H9 (cell line): ENCODE measurements around the gene PRKAG1. TPM values are rescaled to one million over a fixed set of nuclear protein-coding genes. Genes with fewer than 3 reads are reported as not detected.

ENCODE experiments used
- DNase-seq: peaks from one replicate; pipeline ENCODE4 v3.0.0-alpha.2; 2017
- H2AFZ ChIP-seq: one replicate; pipeline ENCODE4 v1.6.1; 2013; ENCODE audit warnings: mild to moderate bottlenecking, low read length, control low read depth, moderate library complexity
- H2AK5ac ChIP-seq: 2 replicates; pipeline ENCODE4 v1.6.1; 2013; ENCODE audit warnings: low read length, control low read depth, mixed read lengths; ENCODE audit not compliant: insufficient read length
- H2BK120ac ChIP-seq: one replicate; pipeline ENCODE4 v1.6.1; 2013; ENCODE audit warnings: low read depth, mild to moderate bottlenecking, low read length, control low read depth, inconsistent platforms; ENCODE audit not compliant: poor library complexity, severe bottlenecking
- H2BK12ac ChIP-seq: 2 replicates; pipeline ENCODE4 v1.6.1; 2013; ENCODE audit warnings: low read length, control low read depth, mixed read lengths, low read depth; ENCODE audit not compliant: insufficient read length
- H2BK15ac ChIP-seq: 2 replicates; pipeline ENCODE4 v1.6.1; 2013; ENCODE audit warnings: low read depth, low read length, control low read depth
- H2BK20ac ChIP-seq: one replicate; pipeline ENCODE4 v1.6.1; 2013; ENCODE audit warnings: low read depth, mild to moderate bottlenecking, low read length, control low read depth, inconsistent platforms; ENCODE audit not compliant: poor library complexity, severe bottlenecking
- H2BK5ac ChIP-seq: 2 replicates; pipeline ENCODE4 v1.6.1; 2013; ENCODE audit warnings: low read length, control low read depth, mixed read lengths; ENCODE audit not compliant: insufficient read length
- H3K14ac ChIP-seq: 2 replicates; pipeline ENCODE4 v1.6.1; 2013; ENCODE audit warnings: low read length, control low read depth; ENCODE audit not compliant: insufficient read depth
- H3K18ac ChIP-seq: 2 replicates; pipeline ENCODE4 v1.6.1; 2013; ENCODE audit warnings: low read depth, mild to moderate bottlenecking, mixed read lengths, low read length, control low read depth; ENCODE audit not compliant: insufficient read length
- H3K23ac ChIP-seq: 2 replicates; pipeline ENCODE4 v1.6.1; 2013; ENCODE audit warnings: low read length, control low read depth, mixed read lengths, low read depth; ENCODE audit not compliant: insufficient read length
- H3K23me2 ChIP-seq: 2 replicates; pipeline ENCODE4 v1.6.1; 2013; ENCODE audit warnings: low read depth, mild to moderate bottlenecking, mixed read lengths, low read length, control low read depth; ENCODE audit not compliant: insufficient read length, poor library complexity, severe bottlenecking
- H3K27ac ChIP-seq: 2 replicates; pipeline ENCODE4 v1.5.1; 2013; ENCODE audit warnings: low read length, control low read depth, mixed read lengths, low read depth; ENCODE audit not compliant: insufficient read length
- H3K27me3 ChIP-seq: 2 replicates; pipeline ENCODE4 v1.6.1; 2013; ENCODE audit warnings: low read length, control low read depth, inconsistent platforms; ENCODE audit not compliant: insufficient read depth
- H3K4ac ChIP-seq: 2 replicates; pipeline ENCODE4 v1.6.1; 2013; ENCODE audit warnings: low read depth, mild to moderate bottlenecking, control low read depth, inconsistent platforms, low read length, moderate library complexity
- H3K4me1 ChIP-seq: 2 replicates; pipeline ENCODE4 v1.6.1; 2013; ENCODE audit warnings: low read length, control low read depth, inconsistent platforms; ENCODE audit not compliant: insufficient read depth
- H3K4me2 ChIP-seq: 2 replicates; pipeline ENCODE4 v1.6.1; 2013; ENCODE audit warnings: low read length, control low read depth, mixed read lengths; ENCODE audit not compliant: insufficient read length, insufficient read depth
- H3K56ac ChIP-seq: 2 replicates; pipeline ENCODE4 v1.6.1; 2013; ENCODE audit warnings: low read depth, mild to moderate bottlenecking, mixed read lengths, low read length, control low read depth; ENCODE audit not compliant: insufficient read length
- H3K79me1 ChIP-seq: 2 replicates; pipeline ENCODE4 v1.6.1; 2013; ENCODE audit warnings: low read depth, mild to moderate bottlenecking, moderate library complexity, low read length, control low read depth, inconsistent platforms; ENCODE audit not compliant: insufficient read depth, poor library complexity, severe bottlenecking
- H3K79me2 ChIP-seq: 2 replicates; pipeline ENCODE4 v1.6.1; 2013; ENCODE audit warnings: low read length, control low read depth, inconsistent platforms; ENCODE audit not compliant: insufficient read depth
- H3K9ac ChIP-seq: 2 replicates; pipeline ENCODE4 v1.6.1; 2013; ENCODE audit warnings: low read length, control low read depth, mixed read lengths; ENCODE audit not compliant: insufficient read length; ENCODE audit errors: extremely low read depth
- H3K9me3 ChIP-seq: one replicate; pipeline ENCODE4 v1.6.1; 2013; ENCODE audit warnings: low read depth, low read length, inconsistent platforms; ENCODE audit not compliant: control insufficient read depth
- H3T11ph ChIP-seq: one replicate; pipeline ENCODE4 v1.6.1; 2013; ENCODE audit warnings: mild to moderate bottlenecking, low read length, control low read depth, inconsistent platforms
- H4K20me1 ChIP-seq: one replicate; pipeline ENCODE4 v1.6.1; 2013; ENCODE audit not compliant: control insufficient read depth, insufficient read length, insufficient read depth
- H4K5ac ChIP-seq: 2 replicates; pipeline ENCODE4 v1.6.1; 2013; ENCODE audit warnings: low read depth, mild to moderate bottlenecking, mixed read lengths, low read length, control low read depth; ENCODE audit not compliant: insufficient read length
- H4K8ac ChIP-seq: replicated peaks from 2 replicates; pipeline ENCODE4 v1.6.1; 2013; ENCODE audit warnings: low read length, control low read depth, mixed read lengths, low read depth; ENCODE audit not compliant: insufficient read length
- H4K91ac ChIP-seq: 2 replicates; pipeline ENCODE4 v1.6.1; 2013; ENCODE audit warnings: low read depth, mild to moderate bottlenecking, moderate library complexity, mixed read lengths, low read length, control low read depth; ENCODE audit not compliant: insufficient read length
- H3K27ac Mint-ChIP-seq, 3 experiments: 2 replicates in 2 of 3; 3 replicates in 1 of 3; pipeline ENCODE4 v1.8.0; 2020 to 2021; ENCODE audit warnings: mixed read lengths in 3 of 3, mild to moderate bottlenecking in 1 of 3, moderate library complexity in 1 of 3
- H3K27me3 Mint-ChIP-seq: 2 replicates; pipeline ENCODE4 v1.8.0; 2021; ENCODE audit warnings: low read depth, mild to moderate bottlenecking, moderate library complexity, mixed read lengths
- H3K36me3 Mint-ChIP-seq, 3 experiments: 2 replicates in 2 of 3; 3 replicates in 1 of 3; pipeline ENCODE4 v1.8.0; 2020 to 2021; ENCODE audit warnings: low read depth in 3 of 3, mixed read lengths in 3 of 3; ENCODE audit not compliant: insufficient read depth in 1 of 3
- H3K4me1 Mint-ChIP-seq, 2 experiments: 2 replicates each; pipeline ENCODE4 v1.8.0; 2020; ENCODE audit warnings: mixed read lengths in 2 of 2
- H3K4me3 Mint-ChIP-seq, 2 experiments: 2 replicates in 1 of 2; 3 replicates in 1 of 2; pipeline ENCODE4 v1.8.0; 2020 to 2021; ENCODE audit warnings: mild to moderate bottlenecking in 2 of 2, mixed read lengths in 2 of 2, moderate library complexity in 1 of 2
- H3K9me3 Mint-ChIP-seq, 2 experiments: 2 replicates in 1 of 2; 3 replicates in 1 of 2; pipeline ENCODE4 v1.8.0; 2020; ENCODE audit warnings: mild to moderate bottlenecking in 2 of 2, mixed read lengths in 2 of 2, moderate library complexity in 1 of 2
- WGBS: extraction: QIAGEN DNeasy Blood & Tissue Kit; methylation state at CpG from one replicate; pipeline ENCODE4 v1.1.7; 2013; ENCODE audit warnings: missing lambda C conversion rate, low lambda C conversion rate, mixed read lengths; ENCODE audit not compliant: insufficient read length; ENCODE audit errors: extremely low coverage; 5-methylcytosine and 5-hydroxymethylcytosine counted together
- total RNA-seq: library from RNA; stranded (reverse); gene quantifications from 2 replicates; pipeline ENCODE4 v1.2.1, GENCODE V29; 2021
- TF ChIP-seq, protein P1 (sequence below): fragments of 200-600 bp; sonication (generic); conservative IDR thresholded peaks from 3 replicates; pipeline ENCODE4 v1.8.0; 2021; ENCODE audit warnings: antibody characterized with exemption, mild to moderate bottlenecking

PRKAG1 gene
- total RNA-seq, 1 experiment from 2014 or later: 34.8 TPM

DNA sequence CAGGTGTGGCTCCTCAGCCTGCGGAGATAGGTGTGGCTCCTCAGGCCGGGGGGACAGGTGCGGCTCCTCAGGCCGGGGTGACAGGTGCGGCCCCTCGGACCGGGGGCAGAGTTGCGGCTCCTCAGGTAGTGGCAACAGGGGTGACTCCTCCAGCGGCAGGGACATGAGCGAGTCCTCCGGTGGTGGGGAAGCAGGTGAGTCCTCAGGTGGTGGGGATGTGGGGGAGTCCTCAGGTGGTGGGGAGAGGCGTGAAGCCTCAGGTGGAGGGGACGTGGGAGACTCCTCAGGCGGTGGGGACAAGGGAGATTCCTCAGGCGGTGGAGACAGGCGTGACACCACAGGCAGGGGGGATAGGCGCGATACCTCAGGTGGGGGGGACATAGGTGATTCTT is 32.8 kb upstream of the PRKAG1 start:
- no peak for DNase-seq
- Histone ChIP-seq H4K8ac (no peak overlapping the region), H3K9ac (no peak overlapping the region), H4K91ac (no peak overlapping the region), H2BK20ac (no peak overlapping the region), H2AK5ac (no peak overlapping the region), H4K20me1 (no peaks in the 10 kb centered on the region), H3K4me2 (no peak overlapping the region), H3K9me3 (no peaks in the 10 kb centered on the region), H3K18ac (no peak overlapping the region), H3K27me3 (no peaks in the 10 kb centered on the region), H3K4me1 (peaks cover 4% of the 10 kb centered on the region; the same call in 1 of the 2 replicates), H3K56ac (no peak overlapping the region), H3T11ph (no peak overlapping the region), H2BK15ac (no peak overlapping the region), H2BK5ac (no peak overlapping the region), H3K23me2 (no peaks in the 10 kb centered on the region), H3K79me1 (peaks cover 14% of the 10 kb centered on the region), H3K79me2 (peaks cover 15% of the 10 kb centered on the region; the same call in 1 of the 2 replicates), H2AFZ (no peak overlapping the region), H3K23ac (no peak overlapping the region), H3K14ac (no peak overlapping the region), H3K4ac (no peak overlapping the region), H3K27ac (no peak overlapping the region), H2BK120ac (no peak overlapping the region), H2BK12ac (no peak overlapping the region), H4K5ac (no peak overlapping the region)
- no CpG with 5 or more reads among the region's 18 CpGs for WGBS
- Mint-ChIP-seq H3K36me3 (peaks cover 77 to 95% (median 94%) of the 10 kb centered on the region in 3 experiments), H3K27ac (0 out of 7 replicates have a peak overlapping the region, but pooled peaks of 1 of the 3 experiments have one; percentile 69), H3K9me3 (no peaks in the 10 kb centered on the region), H3K4me3 (no peak overlapping the region), H3K27me3 (no peaks in the 10 kb centered on the region), H3K4me1 (peaks cover 13 to 15% of the 10 kb centered on the region in 2 experiments)
- TF ChIP-seq, protein P1, sequence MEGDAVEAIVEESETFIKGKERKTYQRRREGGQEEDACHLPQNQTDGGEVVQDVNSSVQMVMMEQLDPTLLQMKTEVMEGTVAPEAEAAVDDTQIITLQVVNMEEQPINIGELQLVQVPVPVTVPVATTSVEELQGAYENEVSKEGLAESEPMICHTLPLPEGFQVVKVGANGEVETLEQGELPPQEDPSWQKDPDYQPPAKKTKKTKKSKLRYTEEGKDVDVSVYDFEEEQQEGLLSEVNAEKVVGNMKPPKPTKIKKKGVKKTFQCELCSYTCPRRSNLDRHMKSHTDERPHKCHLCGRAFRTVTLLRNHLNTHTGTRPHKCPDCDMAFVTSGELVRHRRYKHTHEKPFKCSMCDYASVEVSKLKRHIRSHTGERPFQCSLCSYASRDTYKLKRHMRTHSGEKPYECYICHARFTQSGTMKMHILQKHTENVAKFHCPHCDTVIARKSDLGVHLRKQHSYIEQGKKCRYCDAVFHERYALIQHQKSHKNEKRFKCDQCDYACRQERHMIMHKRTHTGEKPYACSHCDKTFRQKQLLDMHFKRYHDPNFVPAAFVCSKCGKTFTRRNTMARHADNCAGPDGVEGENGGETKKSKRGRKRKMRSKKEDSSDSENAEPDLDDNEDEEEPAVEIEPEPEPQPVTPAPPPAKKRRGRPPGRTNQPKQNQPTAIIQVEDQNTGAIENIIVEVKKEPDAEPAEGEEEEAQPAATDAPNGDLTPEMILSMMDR: no peak
